Measurements from ENCODE around the gene SCNN1G. TPM values are rescaled to one million over a fixed set of nuclear protein-coding genes. Genes with fewer than 3 reads are reported as not detected.
A peak's percentile ranks its signal among the peaks of the same experiment; 100 is the strongest.

Gene SCNN1G
- total RNA-seq, 4 donors from 2014 or later, result 3.4 to 6.5 (median 5.6) TPM

DNA sequence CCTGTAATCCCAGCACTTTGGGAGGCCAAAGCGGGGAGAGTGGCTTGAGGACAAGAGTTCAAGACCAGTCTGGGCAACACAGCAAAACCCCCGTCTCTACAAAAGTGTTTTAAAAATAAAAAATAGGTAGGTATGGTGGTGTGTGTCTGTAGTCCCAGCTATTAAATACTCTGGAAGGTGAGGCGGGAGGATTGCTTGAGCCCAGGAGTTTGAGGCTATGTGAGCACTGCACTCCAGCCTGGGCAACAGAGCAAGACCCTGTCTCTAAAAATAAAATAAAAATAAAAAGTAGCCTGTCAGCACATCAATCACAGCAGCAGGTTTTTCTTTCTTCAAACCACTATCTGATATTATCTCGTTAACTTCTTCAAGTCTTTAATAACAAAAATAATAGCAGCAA lies 34.9 kb upstream of the SCNN1G start:
- no peak for DNase-seq
- H3K4me1 ChIP-seq, result peaks cover 12 to 25% of the 10 kb centered on the region in 2 donors
- intact Hi-C loops (cut with DNase I), result no loop called here
- no peak for TF ChIP-seq POLR2A (IDR thresholded peaks at IDR 0.05)
- TF ChIP-seq, protein P1, sequence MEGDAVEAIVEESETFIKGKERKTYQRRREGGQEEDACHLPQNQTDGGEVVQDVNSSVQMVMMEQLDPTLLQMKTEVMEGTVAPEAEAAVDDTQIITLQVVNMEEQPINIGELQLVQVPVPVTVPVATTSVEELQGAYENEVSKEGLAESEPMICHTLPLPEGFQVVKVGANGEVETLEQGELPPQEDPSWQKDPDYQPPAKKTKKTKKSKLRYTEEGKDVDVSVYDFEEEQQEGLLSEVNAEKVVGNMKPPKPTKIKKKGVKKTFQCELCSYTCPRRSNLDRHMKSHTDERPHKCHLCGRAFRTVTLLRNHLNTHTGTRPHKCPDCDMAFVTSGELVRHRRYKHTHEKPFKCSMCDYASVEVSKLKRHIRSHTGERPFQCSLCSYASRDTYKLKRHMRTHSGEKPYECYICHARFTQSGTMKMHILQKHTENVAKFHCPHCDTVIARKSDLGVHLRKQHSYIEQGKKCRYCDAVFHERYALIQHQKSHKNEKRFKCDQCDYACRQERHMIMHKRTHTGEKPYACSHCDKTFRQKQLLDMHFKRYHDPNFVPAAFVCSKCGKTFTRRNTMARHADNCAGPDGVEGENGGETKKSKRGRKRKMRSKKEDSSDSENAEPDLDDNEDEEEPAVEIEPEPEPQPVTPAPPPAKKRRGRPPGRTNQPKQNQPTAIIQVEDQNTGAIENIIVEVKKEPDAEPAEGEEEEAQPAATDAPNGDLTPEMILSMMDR (IDR thresholded peaks at IDR 0.05), result no peak
- no peak overlapping the region for H3K4me3 ChIP-seq (replicated peaks in 1 of 3)
- H3K27me3 ChIP-seq, result no peaks in the 10 kb centered on the region
- 90% methylated on average over 4 of the region's 4 CpGs for WGBS, 2 donors
- no peaks in the 10 kb centered on the region for H3K9me3 ChIP-seq
- H3K36me3 ChIP-seq, result no peaks in the 10 kb centered on the region
- H3K27ac ChIP-seq, result peak overlapping the region in 1 of 3 donors; percentile 40

DNA sequence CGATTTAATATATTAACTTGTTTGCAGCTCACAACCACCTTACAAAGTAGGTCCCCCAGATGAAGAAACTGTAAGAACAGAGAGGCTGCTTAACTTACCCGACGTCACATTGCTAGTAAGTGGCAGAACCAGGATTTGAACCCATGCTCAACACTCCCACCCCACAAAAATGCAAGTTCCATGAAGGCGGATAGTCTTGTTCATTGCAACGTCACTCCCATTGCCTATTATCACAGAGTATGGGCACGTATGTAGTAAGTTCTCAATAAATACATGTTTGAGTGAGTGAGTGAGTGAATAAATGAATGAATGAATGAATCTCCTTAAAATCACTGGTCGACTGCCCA lies 34.4 kb upstream of the SCNN1G start:
- intact Hi-C loops (cut with DNase I), result no loop called here
- Histone ChIP-seq H3K4me1 (peaks cover 12 to 25% of the 10 kb centered on the region in 2 donors), H3K9me3 (no peaks in the 10 kb centered on the region), H3K36me3 (no peaks in the 10 kb centered on the region), H3K4me3 (replicated peaks in 1 of 3) (peak overlapping the region; percentile 17 to 55 (median 50)), H3K27ac (peak overlapping the region in 2 of 3 donors; percentile 69 to 73), H3K27me3 (no peaks in the 10 kb centered on the region)
- whole genome bisulfite sequencing, 2 donors, result 48 to 60% methylated on average over 7 of the region's 7 CpGs
- DNase-seq, result no peak
- no peak for TF ChIP-seq POLR2A (IDR thresholded peaks at IDR 0.05)
- TF ChIP-seq, protein P1 (IDR thresholded peaks at IDR 0.05), result no peak

DNA sequence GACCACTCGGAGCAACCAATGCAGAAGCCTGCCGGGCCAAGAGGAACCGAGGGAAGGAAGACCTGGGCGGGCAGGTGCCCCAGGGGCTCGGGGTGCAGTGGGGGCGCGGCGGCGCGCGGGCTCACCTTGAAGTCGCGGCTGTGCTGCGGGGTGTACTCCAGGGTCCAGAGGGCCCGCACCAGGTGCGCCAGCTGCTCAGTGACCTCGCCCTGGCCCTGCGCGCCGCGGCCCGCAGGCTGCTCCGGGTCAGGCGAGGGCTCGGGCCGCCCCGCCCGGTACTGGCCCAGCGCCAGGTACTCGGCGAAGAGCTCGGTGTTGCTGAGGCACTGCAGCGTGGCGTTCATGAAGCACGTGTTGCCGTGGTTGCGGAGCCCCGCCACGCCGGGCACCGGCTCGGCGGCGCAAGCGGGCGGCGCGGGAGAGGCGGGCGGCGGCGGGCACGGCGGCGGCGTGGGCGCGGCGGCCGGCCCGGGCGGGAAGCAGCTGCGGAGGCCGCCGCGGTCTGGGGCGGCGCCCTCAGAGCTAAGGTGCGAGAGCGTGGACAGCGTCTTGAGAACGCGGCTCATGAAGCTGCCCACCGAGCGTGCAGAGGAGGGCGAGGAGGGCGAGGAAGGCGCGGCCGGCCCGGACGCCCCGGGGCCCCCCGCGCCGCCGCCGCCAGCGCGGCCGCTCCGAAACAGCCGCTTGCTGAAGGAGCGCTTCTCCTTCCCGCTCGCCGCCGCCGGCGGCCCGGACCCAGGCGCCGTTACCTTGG lies 33.9 kb upstream of the SCNN1G start:
- H3K4me3 ChIP-seq (replicated peaks in 1 of 3), result peak overlapping the region; percentile 17 to 55 (median 50)
- H3K27me3 ChIP-seq, result no peaks in the 10 kb centered on the region
- intact Hi-C loops (cut with DNase I), result no loop called here
- peak; percentile 82 to 83 for DNase-seq
- 3 to 7% methylated on average over 4 to 5 of the region's 103 CpGs for WGBS, 2 donors
- TF ChIP-seq POLR2A (IDR thresholded peaks at IDR 0.05), result peak in 1 of 2 donors; percentile 4
- TF ChIP-seq, protein P1 (IDR thresholded peaks at IDR 0.05), result no peak
- no peaks in the 10 kb centered on the region for H3K36me3 ChIP-seq
- no peaks in the 10 kb centered on the region for H3K9me3 ChIP-seq
- peaks cover 12 to 25% of the 10 kb centered on the region in 2 donors for H3K4me1 ChIP-seq
- peak overlapping the region in 2 of 3 donors; percentile 69 to 73 for H3K27ac ChIP-seq

DNA sequence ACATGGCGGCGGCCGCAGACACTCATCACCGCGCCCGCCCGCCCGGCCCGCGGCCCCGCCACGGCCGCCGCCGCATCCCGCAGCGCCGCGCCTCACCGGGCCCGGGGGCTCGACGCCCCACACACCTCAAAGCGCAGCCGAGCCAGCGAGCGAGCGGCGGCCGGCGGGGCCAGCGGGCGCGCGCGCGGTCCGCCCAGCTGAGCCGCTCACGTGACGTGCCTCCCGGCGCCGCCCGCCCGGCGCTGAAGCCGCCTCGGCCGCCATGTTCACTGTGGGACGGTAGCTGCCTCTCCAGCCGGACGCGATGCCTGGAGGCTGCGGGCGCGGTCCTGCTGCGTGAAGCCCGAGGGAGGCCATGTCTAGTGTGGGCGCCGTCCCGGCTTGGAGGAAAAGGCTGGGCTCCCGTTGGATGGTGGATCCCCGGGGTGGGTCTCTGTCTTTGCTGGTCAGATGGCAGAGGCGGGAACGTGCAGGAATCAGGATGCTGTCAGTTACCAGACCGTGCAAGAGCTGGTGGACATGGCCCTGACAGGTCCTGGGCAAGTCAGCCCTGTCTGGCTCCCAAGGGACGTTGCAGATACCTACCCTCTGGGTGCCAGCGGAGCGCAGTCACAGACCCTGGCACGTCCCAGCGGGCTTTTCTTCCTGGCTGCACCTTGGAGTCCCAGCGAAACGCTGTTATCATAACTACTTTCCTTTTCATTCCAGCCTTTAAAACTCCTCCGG lies 33.1 kb upstream of the SCNN1G start, which contains the start of gene USP31:
Gene USP31 (minus strand): TSS at position 186 of the 726 bp plus-strand sequence. CDS start 182 bp downstream, at position 4.
- no peaks in the 10 kb centered on the region for H3K27me3 ChIP-seq

More for the DNA sequence above, 33.1 kb upstream of the SCNN1G start, which contains the start of gene USP31:
- Histone ChIP-seq H3K9me3 (no peaks in the 10 kb centered on the region), H3K4me3 (replicated peaks in 1 of 3) (peak within 1 kb of the TSS; percentile 17 to 55 (median 50)), H3K27ac (peak within 1 kb of the TSS in 2 of 3 donors; percentile 69 to 73), H3K4me1 (peaks cover 12 to 25% of the 10 kb centered on the region in 2 donors), H3K36me3 (no peaks in the 10 kb centered on the region)
- intact Hi-C loops (cut with DNase I), result no loop called here
- WGBS, 2 donors, result 1 to 3% methylated on average over 9 to 16 of the region's 75 CpGs
- TF ChIP-seq POLR2A (IDR thresholded peaks at IDR 0.05), result peak in 1 of 2 donors; percentile 73
- TF ChIP-seq, protein P1 (IDR thresholded peaks at IDR 0.05), result no peak
- peak; percentile 95 to 97 for DNase-seq
